ENCODE measurements around the gene FAM78B.

DNA sequence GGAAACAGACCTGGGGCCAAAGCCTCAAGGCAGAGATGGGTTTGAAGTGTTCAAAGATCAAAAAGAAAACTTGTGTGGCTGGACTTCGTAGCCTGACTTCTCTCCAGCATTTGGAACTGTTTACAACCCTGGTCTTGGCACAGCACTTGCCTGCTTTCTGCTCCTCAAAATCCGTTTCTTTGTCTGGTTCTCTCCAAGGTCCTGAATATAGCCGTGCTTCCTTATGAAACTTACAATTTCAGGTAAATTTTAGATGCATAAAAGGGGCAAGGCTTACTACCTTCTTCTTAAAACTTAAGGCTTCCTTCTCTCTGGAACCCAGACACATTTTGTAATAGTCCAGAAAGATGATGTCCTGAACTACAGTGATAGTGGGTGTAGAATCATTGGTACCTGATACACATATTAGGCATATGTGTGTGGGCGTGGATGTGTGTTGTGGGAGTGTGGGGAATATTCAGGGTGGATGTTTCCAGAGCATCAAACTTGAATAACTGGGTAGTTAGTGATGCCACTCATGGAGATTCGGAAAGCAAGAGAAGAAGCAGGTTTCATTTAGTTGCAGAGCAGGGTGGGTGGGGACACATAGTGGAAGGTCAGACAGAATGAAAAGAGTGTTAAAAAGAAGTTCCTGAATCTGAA is 26.4 kb upstream of the FAM78B start:
- TF ChIP-seq CTCF (IDR thresholded peaks at IDR 0.05; ENCODE audit: poor library complexity) (no peak), EZH2 (IDR thresholded peaks at IDR 0.05; ENCODE audit: borderline replicate concordance) (no peak)
